Measurements from ENCODE around the gene EHD4.

The EHD4 gene

GRCh38 chr15:41994772-41995475 is 22.6 kb upstream of the EHD4 start:
- H3K27ac ChIP-seq (ENCODE audit: low read length) = no peak overlapping the region
- no peaks in the 10 kb centered on the region for H3K4me1 ChIP-seq (ENCODE audit: control insufficient read depth, insufficient read depth, low read length)

GRCh38 chr15:41994171-41994650 is 21.9 kb upstream of the EHD4 start:
- Histone ChIP-seq H3K27ac (ENCODE audit: low read length) (no peak overlapping the region), H3K9me3 (ENCODE audit: control insufficient read depth in 2 of 2, low read length in 2 of 2) (no peaks in the 10 kb centered on the region), H3K4me1 (ENCODE audit: control insufficient read depth, insufficient read depth, low read length) (no peaks in the 10 kb centered on the region), H3K9ac (ENCODE audit: low read length in 2 of 2) (no peak overlapping the region), H3K36me3 (ENCODE audit: control insufficient read depth in 2 of 2, insufficient read depth in 2 of 2, low read length in 2 of 2) (no peaks in the 10 kb centered on the region), H3K27me3 (ENCODE audit: control insufficient read depth in 1 of 2, insufficient read depth in 2 of 2, low read length in 2 of 2) (no peaks in the 10 kb centered on the region), H3K4me3 (ENCODE audit: low read length in 2 of 2) (no peak overlapping the region)

More at GRCh38 chr15:41994772-41995475, 22.6 kb upstream of the EHD4 start:
- Histone ChIP-seq H3K4me3 (ENCODE audit: low read length in 2 of 2) (no peak overlapping the region), H3K36me3 (ENCODE audit: control insufficient read depth in 2 of 2, insufficient read depth in 2 of 2, low read length in 2 of 2) (no peaks in the 10 kb centered on the region), H3K27me3 (ENCODE audit: control insufficient read depth in 1 of 2, insufficient read depth in 2 of 2, low read length in 2 of 2) (no peaks in the 10 kb centered on the region), H3K9me3 (ENCODE audit: control insufficient read depth in 2 of 2, low read length in 2 of 2) (no peaks in the 10 kb centered on the region), H3K9ac (ENCODE audit: low read length in 2 of 2) (no peak overlapping the region)

GRCh38 chr15:41993472-41994170 is 21.3 kb upstream of the EHD4 start:
- no peaks in the 10 kb centered on the region for H3K27me3 ChIP-seq (ENCODE audit: control insufficient read depth in 1 of 2, insufficient read depth in 2 of 2, low read length in 2 of 2)
- H3K9ac ChIP-seq (ENCODE audit: low read length in 2 of 2) = no peak overlapping the region
- H3K9me3 ChIP-seq (ENCODE audit: control insufficient read depth in 2 of 2, low read length in 2 of 2) = no peaks in the 10 kb centered on the region
- no peak overlapping the region for H3K27ac ChIP-seq (ENCODE audit: low read length)
- no peaks in the 10 kb centered on the region for H3K4me1 ChIP-seq (ENCODE audit: control insufficient read depth, insufficient read depth, low read length)
- H3K36me3 ChIP-seq (ENCODE audit: control insufficient read depth in 2 of 2, insufficient read depth in 2 of 2, low read length in 2 of 2) = no peaks in the 10 kb centered on the region
- no peak overlapping the region for H3K4me3 ChIP-seq (ENCODE audit: low read length in 2 of 2)

- H3K27ac ChIP-seq (ENCODE audit: low read length) = no peak overlapping the region
These were observed 20.4 kb upstream of the EHD4 start for GRCh38 chr15:41992803-41993190.

GRCh38 chr15:41992151-41992802 is 19.9 kb upstream of the EHD4 start:
- Histone ChIP-seq H3K27me3 (ENCODE audit: control insufficient read depth in 1 of 2, insufficient read depth in 2 of 2, low read length in 2 of 2) (no peaks in the 10 kb centered on the region), H3K4me3 (ENCODE audit: low read length in 2 of 2) (no peak overlapping the region), H3K36me3 (ENCODE audit: control insufficient read depth in 2 of 2, insufficient read depth in 2 of 2, low read length in 2 of 2) (no peaks in the 10 kb centered on the region), H3K9ac (ENCODE audit: low read length in 2 of 2) (no peak overlapping the region), H3K27ac (ENCODE audit: low read length) (no peak overlapping the region), H3K4me1 (ENCODE audit: control insufficient read depth, insufficient read depth, low read length) (no peaks in the 10 kb centered on the region), H3K9me3 (ENCODE audit: control insufficient read depth in 2 of 2, low read length in 2 of 2) (no peaks in the 10 kb centered on the region)

More at GRCh38 chr15:41992803-41993190, 20.4 kb upstream of the EHD4 start:
- no peaks in the 10 kb centered on the region for H3K27me3 ChIP-seq (ENCODE audit: control insufficient read depth in 1 of 2, insufficient read depth in 2 of 2, low read length in 2 of 2)
- no peaks in the 10 kb centered on the region for H3K4me1 ChIP-seq (ENCODE audit: control insufficient read depth, insufficient read depth, low read length)
- H3K9me3 ChIP-seq (ENCODE audit: control insufficient read depth in 2 of 2, low read length in 2 of 2) = no peaks in the 10 kb centered on the region
- H3K36me3 ChIP-seq (ENCODE audit: control insufficient read depth in 2 of 2, insufficient read depth in 2 of 2, low read length in 2 of 2) = no peaks in the 10 kb centered on the region
- no peak overlapping the region for H3K9ac ChIP-seq (ENCODE audit: low read length in 2 of 2)
- no peak overlapping the region for H3K4me3 ChIP-seq (ENCODE audit: low read length in 2 of 2)

DNA sequence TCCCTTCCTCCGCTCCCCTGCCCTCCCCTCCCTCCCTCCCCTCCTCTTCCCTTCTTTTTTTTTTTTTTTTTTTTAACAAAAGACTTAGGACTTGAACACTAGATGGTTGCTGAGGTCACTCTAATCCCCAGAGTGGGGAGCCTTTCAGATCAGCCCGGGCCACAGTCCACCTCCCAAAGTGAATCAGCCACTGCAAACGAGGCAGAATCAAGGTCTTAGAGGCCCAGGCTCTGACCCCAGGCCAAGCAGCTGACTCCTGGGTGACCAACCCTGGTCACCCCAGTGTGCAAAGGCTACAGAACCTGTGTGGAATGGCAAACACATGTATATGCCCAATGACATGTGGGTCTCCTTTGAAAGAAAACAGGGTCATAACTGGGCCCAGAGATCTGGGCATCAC is 18.3 kb upstream of the EHD4 start:
- no peaks in the 10 kb centered on the region for H3K27me3 ChIP-seq (ENCODE audit: control insufficient read depth in 1 of 2, insufficient read depth in 2 of 2, low read length in 2 of 2)
- H3K9me3 ChIP-seq (ENCODE audit: control insufficient read depth in 2 of 2, low read length in 2 of 2) = no peaks in the 10 kb centered on the region
- H3K4me1 ChIP-seq (ENCODE audit: control insufficient read depth, insufficient read depth, low read length) = no peaks in the 10 kb centered on the region
- no peak overlapping the region for H3K27ac ChIP-seq (ENCODE audit: low read length)
- no peak overlapping the region for H3K9ac ChIP-seq (ENCODE audit: low read length in 2 of 2)
- H3K36me3 ChIP-seq (ENCODE audit: control insufficient read depth in 2 of 2, insufficient read depth in 2 of 2, low read length in 2 of 2) = no peaks in the 10 kb centered on the region
- H3K4me3 ChIP-seq (ENCODE audit: low read length in 2 of 2) = no peak overlapping the region

GRCh38 chr15:41990243-41990605 is 17.9 kb upstream of the EHD4 start:
- Histone ChIP-seq H3K4me3 (ENCODE audit: low read length in 2 of 2) (no peak overlapping the region), H3K27me3 (ENCODE audit: control insufficient read depth in 1 of 2, insufficient read depth in 2 of 2, low read length in 2 of 2) (no peaks in the 10 kb centered on the region), H3K27ac (ENCODE audit: low read length) (no peak overlapping the region), H3K4me1 (ENCODE audit: control insufficient read depth, insufficient read depth, low read length) (no peaks in the 10 kb centered on the region), H3K9me3 (ENCODE audit: control insufficient read depth in 2 of 2, low read length in 2 of 2) (no peaks in the 10 kb centered on the region), H3K36me3 (ENCODE audit: control insufficient read depth in 2 of 2, insufficient read depth in 2 of 2, low read length in 2 of 2) (no peaks in the 10 kb centered on the region), H3K9ac (ENCODE audit: low read length in 2 of 2) (no peak overlapping the region)

- Histone ChIP-seq H3K9me3 (ENCODE audit: control insufficient read depth in 2 of 2, low read length in 2 of 2) (no peaks in the 10 kb centered on the region), H3K27me3 (ENCODE audit: control insufficient read depth in 1 of 2, insufficient read depth in 2 of 2, low read length in 2 of 2) (no peaks in the 10 kb centered on the region), H3K4me3 (ENCODE audit: low read length in 2 of 2) (no peak overlapping the region), H3K27ac (ENCODE audit: low read length) (no peak overlapping the region), H3K4me1 (ENCODE audit: control insufficient read depth, insufficient read depth, low read length) (no peaks in the 10 kb centered on the region), H3K36me3 (ENCODE audit: control insufficient read depth in 2 of 2, insufficient read depth in 2 of 2, low read length in 2 of 2) (no peaks in the 10 kb centered on the region), H3K9ac (ENCODE audit: low read length in 2 of 2) (no peak overlapping the region)
These were observed 17.4 kb upstream of the EHD4 start for GRCh38 chr15:41989573-41990242.

DNA sequence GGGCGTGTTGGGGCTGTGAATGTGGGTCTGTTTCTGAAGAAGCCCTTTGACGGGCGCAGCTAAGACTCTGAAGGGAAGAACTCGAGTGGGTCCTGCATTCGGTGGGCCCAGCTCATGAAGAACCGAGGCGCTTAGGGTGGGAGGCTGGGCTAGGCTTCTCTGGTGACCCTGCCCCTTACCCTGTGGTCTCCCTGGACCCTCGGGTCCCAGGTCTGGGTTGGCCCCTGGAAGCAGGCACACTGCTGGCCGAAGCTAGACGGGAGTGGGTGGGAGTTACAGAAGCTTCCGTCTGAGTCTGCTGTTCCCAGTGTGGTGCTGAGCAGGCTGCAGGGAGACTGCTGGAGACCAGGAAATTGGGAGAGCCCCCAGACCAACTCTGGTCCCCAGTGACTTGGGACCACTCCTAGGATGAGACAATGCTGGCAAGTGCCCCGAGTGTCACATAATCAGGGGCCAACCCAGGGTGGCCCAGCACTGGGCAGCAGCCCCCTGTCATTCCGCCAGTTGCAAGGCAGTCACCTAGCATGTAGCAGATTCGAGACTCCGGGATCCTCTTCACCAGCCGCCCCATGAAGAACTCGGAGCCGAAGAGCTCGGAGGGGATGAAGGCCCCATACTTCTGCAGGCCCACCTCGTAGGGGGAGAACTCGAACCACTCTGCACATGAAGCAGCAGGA is 16.7 kb upstream of the EHD4 start:
- Histone ChIP-seq H3K27me3 (ENCODE audit: control insufficient read depth in 1 of 2, insufficient read depth in 2 of 2, low read length in 2 of 2) (no peaks in the 10 kb centered on the region), H3K9ac (ENCODE audit: low read length in 2 of 2) (no peak overlapping the region), H3K36me3 (ENCODE audit: control insufficient read depth in 2 of 2, insufficient read depth in 2 of 2, low read length in 2 of 2) (no peaks in the 10 kb centered on the region), H3K27ac (ENCODE audit: low read length) (no peak overlapping the region), H3K4me1 (ENCODE audit: control insufficient read depth, insufficient read depth, low read length) (no peaks in the 10 kb centered on the region), H3K4me3 (ENCODE audit: low read length in 2 of 2) (no peak overlapping the region), H3K9me3 (ENCODE audit: control insufficient read depth in 2 of 2, low read length in 2 of 2) (no peaks in the 10 kb centered on the region)

DNA sequence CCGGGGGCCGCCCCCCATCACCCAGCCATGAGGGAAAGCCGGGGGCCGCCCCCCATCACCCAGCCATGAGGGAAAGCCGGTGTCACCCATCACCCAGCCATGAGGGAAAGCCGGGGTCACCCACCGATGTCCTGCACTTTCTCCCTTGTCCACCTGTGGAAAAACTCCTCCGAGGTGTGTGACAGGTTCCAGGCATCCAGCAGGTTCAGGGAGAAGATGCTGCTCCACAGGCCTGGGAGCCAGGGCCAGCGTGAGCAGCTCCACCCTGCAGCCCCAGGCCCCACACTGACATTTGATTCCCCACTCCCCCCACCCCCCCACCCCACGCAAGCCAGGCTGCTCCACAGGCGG is 15.5 kb upstream of the EHD4 start:
- no peaks in the 10 kb centered on the region for H3K27me3 ChIP-seq (ENCODE audit: control insufficient read depth in 1 of 2, insufficient read depth in 2 of 2, low read length in 2 of 2)
- no peak overlapping the region for H3K27ac ChIP-seq (ENCODE audit: low read length)
- no peaks in the 10 kb centered on the region for H3K36me3 ChIP-seq (ENCODE audit: control insufficient read depth in 2 of 2, insufficient read depth in 2 of 2, low read length in 2 of 2)
- H3K4me1 ChIP-seq (ENCODE audit: control insufficient read depth, insufficient read depth, low read length) = no peaks in the 10 kb centered on the region
- H3K9me3 ChIP-seq (ENCODE audit: control insufficient read depth in 2 of 2, low read length in 2 of 2) = no peaks in the 10 kb centered on the region
- no peak overlapping the region for H3K4me3 ChIP-seq (ENCODE audit: low read length in 2 of 2)
- H3K9ac ChIP-seq (ENCODE audit: low read length in 2 of 2) = no peak overlapping the region

Data from stomach smooth muscle (tissue), 2 donors.